ENCODE measurements around the gene BCR. TPM values are rescaled to one million over a fixed set of nuclear protein-coding genes. Genes with fewer than 3 reads are reported as not detected.

BCR gene
- total and polyA plus RNA-seq, 4 donors: 5.3 to 120 (median 71.8) TPM

DNA sequence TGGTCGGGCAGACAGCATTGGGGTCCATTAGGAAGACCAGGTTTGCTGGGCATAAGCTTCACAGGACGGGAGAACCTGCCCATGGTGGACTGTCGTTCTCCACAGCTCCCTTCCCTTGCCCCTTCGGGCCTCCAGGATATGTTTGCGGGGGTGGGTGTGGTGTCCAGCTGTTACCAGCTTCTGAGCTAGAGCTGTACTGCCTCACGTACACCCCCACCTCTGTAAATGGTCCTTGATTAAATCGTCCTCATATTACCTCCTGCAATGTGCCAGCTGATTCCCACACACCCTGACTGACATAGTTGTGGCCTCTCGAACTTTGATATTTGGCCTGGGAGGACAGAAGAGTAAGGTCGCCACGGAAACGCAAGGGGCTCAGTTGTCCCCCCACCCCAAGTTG is 16.2 kb upstream of the BCR start:
- Histone ChIP-seq H3K27me3 (ENCODE audit: control insufficient read depth in 1 of 2, insufficient read depth in 2 of 2, low read length in 1 of 2) (no peaks in the 10 kb centered on the region), H3K27ac (ENCODE audit: low read depth in 1 of 2, low read length in 2 of 2) (no peak overlapping the region), H3K36me3 (ENCODE audit: control insufficient read depth in 1 of 2, insufficient read depth in 2 of 2, low read length in 1 of 2) (no peaks in the 10 kb centered on the region), H3K9me3 (ENCODE audit: control insufficient read depth, low read length) (no peaks in the 10 kb centered on the region), H3K4me3 (ENCODE audit: low read length in 2 of 2) (no peak overlapping the region), H3K4me1 (ENCODE audit: control insufficient read depth in 1 of 2, insufficient read depth in 2 of 2, low read length in 2 of 2) (no peaks in the 10 kb centered on the region)
- intact Hi-C loops (cut with DNase I): no loop called here
- no peak for DNase-seq
- no peak for ATAC-seq (ENCODE audit: low FRiP score)
- 88 to 91% methylated on average over 11 of the region's 11 CpGs for WGBS, 2 donors

DNA sequence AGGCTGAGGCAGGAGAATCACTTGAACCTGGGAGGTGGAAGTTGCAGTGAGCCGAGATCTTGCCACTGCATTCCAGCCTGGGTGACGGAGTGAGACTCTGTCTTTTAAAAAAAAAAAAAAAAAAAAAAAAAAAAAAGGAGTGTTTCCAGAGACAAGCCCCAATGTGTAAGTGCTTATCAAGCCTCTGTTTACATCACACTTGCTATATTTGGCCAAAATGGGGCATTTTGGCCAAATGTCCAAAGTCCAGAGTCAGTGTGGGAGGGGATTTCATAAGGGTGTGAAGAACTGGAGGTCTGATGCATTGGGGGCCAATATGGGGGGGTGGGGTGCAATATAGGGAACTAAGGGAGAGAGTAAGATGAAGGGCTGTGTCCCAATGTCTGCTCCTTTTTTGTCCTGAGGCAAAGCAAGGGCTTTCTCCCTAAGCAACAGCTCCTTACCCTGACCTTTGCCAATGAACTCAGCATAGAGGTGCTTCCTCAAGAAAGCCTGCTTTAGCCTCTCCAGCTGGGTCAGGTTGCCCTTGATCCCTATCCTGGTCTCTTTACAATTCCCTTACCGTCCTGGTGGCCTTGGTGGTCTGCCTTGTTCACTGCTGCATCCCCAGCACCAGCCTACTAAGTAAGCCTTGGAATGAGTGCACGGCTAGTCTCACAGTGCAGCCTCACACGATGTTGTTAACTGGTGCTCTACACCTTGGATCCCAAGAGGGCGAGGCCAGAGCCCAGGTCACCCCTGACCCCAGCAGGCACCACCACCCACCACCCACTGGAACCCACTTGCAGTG is 14.1 kb upstream of the BCR start:
- no peak for ATAC-seq (ENCODE audit: low FRiP score)
- H3K27ac ChIP-seq (ENCODE audit: low read depth in 1 of 2, low read length in 2 of 2): no peak overlapping the region
- H3K27me3 ChIP-seq (ENCODE audit: control insufficient read depth in 1 of 2, insufficient read depth in 2 of 2, low read length in 1 of 2): no peaks in the 10 kb centered on the region
- no peaks in the 10 kb centered on the region for H3K9me3 ChIP-seq (ENCODE audit: control insufficient read depth, low read length)
- intact Hi-C loops (cut with DNase I): no loop called here
- DNase-seq: no peak
- no peak overlapping the region for H3K4me3 ChIP-seq (ENCODE audit: low read length in 2 of 2)
- H3K4me1 ChIP-seq (ENCODE audit: control insufficient read depth in 1 of 2, insufficient read depth in 2 of 2, low read length in 2 of 2): no peaks in the 10 kb centered on the region
- WGBS, 2 donors: 81 to 88% methylated on average over 6 of the region's 6 CpGs
- H3K36me3 ChIP-seq (ENCODE audit: control insufficient read depth in 1 of 2, insufficient read depth in 2 of 2, low read length in 1 of 2): no peaks in the 10 kb centered on the region

DNA sequence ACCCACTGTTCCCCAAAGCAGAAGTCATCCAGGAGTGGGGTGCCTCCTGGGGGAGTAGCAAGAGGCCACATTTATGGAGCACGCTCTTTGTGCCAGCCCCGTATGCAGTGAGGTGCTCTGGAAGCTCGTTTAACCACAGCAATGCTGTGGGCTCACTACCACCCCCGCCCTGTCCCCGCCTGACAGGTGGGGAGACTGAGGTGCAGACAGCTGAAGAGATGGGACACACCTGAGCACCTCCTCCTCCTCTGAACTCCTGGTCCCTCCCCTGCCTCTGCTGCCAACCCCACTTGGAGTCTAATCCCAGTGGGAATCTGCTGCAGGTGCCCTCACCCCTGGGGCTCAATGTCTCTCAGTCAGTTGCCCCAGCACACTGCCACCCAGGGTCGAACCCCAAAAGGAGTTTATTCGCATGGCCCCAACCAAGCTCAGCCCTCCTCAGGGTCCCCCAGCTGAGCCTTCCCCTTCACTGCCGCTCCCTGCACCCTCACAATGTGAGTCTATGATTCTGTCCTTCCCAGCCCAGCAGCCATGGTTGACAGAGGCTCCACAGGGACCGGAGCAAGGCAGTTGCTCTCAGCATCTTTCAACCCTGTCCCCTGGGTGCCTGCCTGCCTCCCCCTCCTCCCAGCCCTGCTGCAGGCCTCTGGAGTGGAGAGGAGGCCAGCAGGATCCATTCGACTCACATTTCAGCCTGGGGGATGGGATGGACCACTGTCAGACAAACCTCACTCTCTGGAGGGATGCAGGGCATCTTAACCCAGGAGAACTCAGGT is 13.3 kb upstream of the BCR start:
- no peaks in the 10 kb centered on the region for H3K36me3 ChIP-seq (ENCODE audit: control insufficient read depth in 1 of 2, insufficient read depth in 2 of 2, low read length in 1 of 2)
- 78 to 80% methylated on average over 10 of the region's 10 CpGs for WGBS, 2 donors
- no peaks in the 10 kb centered on the region for H3K27me3 ChIP-seq (ENCODE audit: control insufficient read depth in 1 of 2, insufficient read depth in 2 of 2, low read length in 1 of 2)
- H3K9me3 ChIP-seq (ENCODE audit: control insufficient read depth, low read length): no peaks in the 10 kb centered on the region
- ATAC-seq (ENCODE audit: low FRiP score): no peak
- no peak for DNase-seq
- no peak overlapping the region for H3K27ac ChIP-seq (ENCODE audit: low read depth in 1 of 2, low read length in 2 of 2)
- no peak overlapping the region for H3K4me3 ChIP-seq (ENCODE audit: low read length in 2 of 2)
- intact Hi-C loops (cut with DNase I): no loop called here
- H3K4me1 ChIP-seq (ENCODE audit: control insufficient read depth in 1 of 2, insufficient read depth in 2 of 2, low read length in 2 of 2): no peaks in the 10 kb centered on the region

DNA sequence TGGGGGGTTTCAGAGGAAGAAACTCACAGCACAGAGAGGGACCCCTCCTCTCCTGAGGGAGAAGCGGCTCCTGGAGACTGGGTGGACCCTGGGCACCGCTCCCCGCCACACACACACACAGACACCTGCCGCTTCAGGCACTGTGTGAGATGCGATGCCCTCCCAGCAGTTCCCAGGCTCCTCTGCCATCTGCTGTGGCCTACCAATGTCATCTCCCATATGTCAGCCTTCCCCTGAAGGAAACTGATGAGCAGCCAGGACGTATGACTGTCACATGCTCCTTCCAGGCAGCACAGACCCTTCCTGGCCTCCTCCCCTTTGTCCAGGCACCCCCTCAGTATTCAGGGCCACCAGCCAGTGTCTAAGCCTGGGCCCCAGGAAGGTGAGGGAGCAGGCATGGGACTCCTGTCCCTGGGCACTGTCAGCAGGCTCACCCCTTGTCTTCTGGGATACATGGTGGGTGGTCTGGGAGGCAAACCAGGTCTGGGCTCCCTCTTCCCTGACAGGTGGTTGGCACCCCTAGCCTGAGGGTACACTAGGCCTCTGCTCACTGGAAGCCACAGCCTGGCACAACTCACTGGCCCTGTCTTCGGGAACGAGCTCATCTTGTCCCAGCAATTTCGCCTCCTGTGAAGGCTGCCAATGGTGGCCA is 11.8 kb upstream of the BCR start:
- no peaks in the 10 kb centered on the region for H3K36me3 ChIP-seq (ENCODE audit: control insufficient read depth in 1 of 2, insufficient read depth in 2 of 2, low read length in 1 of 2)
- H3K27me3 ChIP-seq (ENCODE audit: control insufficient read depth in 1 of 2, insufficient read depth in 2 of 2, low read length in 1 of 2): no peaks in the 10 kb centered on the region
- ATAC-seq (ENCODE audit: low FRiP score) (no peak), DNase-seq (no peak)
- WGBS, 2 donors: 92 to 95% methylated on average over 8 to 9 of the region's 9 CpGs
- no peaks in the 10 kb centered on the region for H3K9me3 ChIP-seq (ENCODE audit: control insufficient read depth, low read length)
- H3K4me1 ChIP-seq (ENCODE audit: control insufficient read depth in 1 of 2, insufficient read depth in 2 of 2, low read length in 2 of 2): no peaks in the 10 kb centered on the region
- intact Hi-C loops (cut with DNase I): no loop called here
- H3K4me3 ChIP-seq (ENCODE audit: low read length in 2 of 2): no peak overlapping the region
- H3K27ac ChIP-seq (ENCODE audit: low read depth in 1 of 2, low read length in 2 of 2): no peak overlapping the region

DNA sequence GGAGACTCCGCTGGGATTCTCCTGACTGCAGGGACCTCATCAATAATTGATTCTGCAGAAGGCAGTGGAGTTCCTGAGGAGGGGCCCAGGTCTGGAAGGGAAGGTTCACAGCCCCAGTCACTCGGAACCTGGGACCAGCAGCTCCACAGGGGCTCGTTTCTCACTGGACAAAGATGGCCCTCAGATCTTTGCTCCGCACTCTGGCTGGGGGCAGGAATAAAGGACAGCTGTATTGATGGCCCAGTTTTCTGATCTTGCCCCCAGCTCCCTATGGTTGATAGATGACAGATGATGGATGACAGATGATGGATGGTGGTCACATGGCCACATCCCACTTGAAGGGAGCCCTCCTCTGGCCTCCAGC is 11.3 kb upstream of the BCR start:
- Histone ChIP-seq H3K27ac (ENCODE audit: low read depth in 1 of 2, low read length in 2 of 2) (no peak overlapping the region), H3K36me3 (ENCODE audit: control insufficient read depth in 1 of 2, insufficient read depth in 2 of 2, low read length in 1 of 2) (no peaks in the 10 kb centered on the region), H3K4me3 (ENCODE audit: low read length in 2 of 2) (no peak overlapping the region), H3K4me1 (ENCODE audit: control insufficient read depth in 1 of 2, insufficient read depth in 2 of 2, low read length in 2 of 2) (no peaks in the 10 kb centered on the region), H3K27me3 (ENCODE audit: control insufficient read depth in 1 of 2, insufficient read depth in 2 of 2, low read length in 1 of 2) (no peaks in the 10 kb centered on the region), H3K9me3 (ENCODE audit: control insufficient read depth, low read length) (no peaks in the 10 kb centered on the region)
- ATAC-seq (ENCODE audit: low FRiP score) (no peak), DNase-seq (no peak)
- intact Hi-C loops (cut with DNase I): no loop called here
- WGBS, 2 donors: 95 to 97% methylated on average over 4 of the region's 4 CpGs

DNA sequence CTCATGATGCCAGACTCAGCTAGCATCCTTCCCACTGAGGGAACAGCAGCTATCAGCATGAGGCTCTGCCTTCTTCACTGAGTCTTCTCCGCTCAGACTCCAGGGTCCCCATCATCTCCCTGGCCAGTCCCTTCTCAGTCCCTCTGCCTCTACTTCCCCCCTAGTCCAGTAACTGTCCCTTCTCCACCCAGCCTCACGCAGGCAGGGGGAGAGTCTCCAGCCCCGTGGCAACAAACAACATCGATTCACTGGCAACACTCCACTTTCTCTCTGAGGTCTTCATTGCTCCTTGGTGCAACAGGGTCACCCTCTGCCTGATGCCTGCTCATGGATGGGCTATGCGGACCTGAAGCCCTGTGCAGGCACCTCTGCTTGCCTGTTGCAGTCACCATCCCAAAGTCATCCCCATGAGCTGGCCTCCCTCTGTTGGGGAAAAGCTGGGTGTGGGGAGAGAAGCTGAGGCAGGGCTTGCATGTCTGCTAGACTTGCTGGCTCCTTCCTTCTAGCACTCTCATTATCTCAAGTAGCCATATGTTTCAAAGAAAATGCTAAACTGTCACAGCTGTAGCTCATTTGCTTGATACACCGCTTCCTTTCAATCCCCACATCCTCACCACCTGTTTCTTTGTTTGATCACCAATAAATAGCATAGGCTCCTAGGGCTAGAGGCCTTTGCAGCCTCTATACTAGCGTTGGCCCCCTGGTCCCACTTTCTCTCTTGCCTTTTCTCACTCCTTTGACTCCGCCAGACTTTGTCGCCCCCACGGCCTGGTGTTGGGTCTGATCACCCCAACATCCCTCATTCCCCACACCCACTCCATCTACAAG is 4.3 kb upstream of the BCR start:
- DNase-seq (no peak), ATAC-seq (ENCODE audit: low FRiP score) (no peak)
- Histone ChIP-seq H3K36me3 (ENCODE audit: control insufficient read depth in 1 of 2, insufficient read depth in 2 of 2, low read length in 1 of 2) (no peaks in the 10 kb centered on the region), H3K4me1 (ENCODE audit: control insufficient read depth in 1 of 2, insufficient read depth in 2 of 2, low read length in 2 of 2) (no peaks in the 10 kb centered on the region), H3K27ac (ENCODE audit: low read depth in 1 of 2, low read length in 2 of 2) (no peak overlapping the region), H3K9me3 (ENCODE audit: control insufficient read depth, low read length) (no peaks in the 10 kb centered on the region), H3K4me3 (ENCODE audit: low read length in 2 of 2) (no peak overlapping the region), H3K27me3 (ENCODE audit: control insufficient read depth in 1 of 2, insufficient read depth in 2 of 2, low read length in 1 of 2) (no peaks in the 10 kb centered on the region)
- 96% methylated on average over 10 of the region's 10 CpGs for WGBS, 2 donors
- intact Hi-C loops (cut with DNase I): loop anchor here in 1 of 2 donors (10.0 kb wide), 1 partner anchor 359 kb away; no protein-coding TSS in a partner anchor

DNA sequence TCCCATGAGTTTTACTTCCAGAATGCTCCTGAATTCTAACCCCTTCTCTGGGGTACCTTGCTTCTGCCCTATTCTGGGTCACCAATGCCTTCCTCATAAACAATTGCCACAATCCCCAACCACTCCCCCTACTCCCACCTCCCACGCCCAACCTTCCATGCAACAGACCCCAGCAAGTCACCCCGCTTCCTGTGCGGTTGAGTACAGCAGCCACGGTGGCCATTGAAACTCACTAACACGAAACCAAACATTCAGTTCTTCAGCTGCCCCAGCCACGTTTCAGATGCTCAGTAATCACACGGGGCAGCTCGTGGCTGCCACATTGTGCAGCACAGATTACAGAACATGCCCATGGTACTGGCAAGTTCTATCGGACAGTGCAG is 3.7 kb upstream of the BCR start:
- no peak for ATAC-seq (ENCODE audit: low FRiP score)
- Histone ChIP-seq H3K36me3 (ENCODE audit: control insufficient read depth in 1 of 2, insufficient read depth in 2 of 2, low read length in 1 of 2) (no peaks in the 10 kb centered on the region), H3K27ac (ENCODE audit: low read depth in 1 of 2, low read length in 2 of 2) (no peak overlapping the region), H3K9me3 (ENCODE audit: control insufficient read depth, low read length) (no peaks in the 10 kb centered on the region), H3K4me1 (ENCODE audit: control insufficient read depth in 1 of 2, insufficient read depth in 2 of 2, low read length in 2 of 2) (no peaks in the 10 kb centered on the region), H3K4me3 (ENCODE audit: low read length in 2 of 2) (no peak overlapping the region), H3K27me3 (ENCODE audit: control insufficient read depth in 1 of 2, insufficient read depth in 2 of 2, low read length in 1 of 2) (no peaks in the 10 kb centered on the region)
- no peak for DNase-seq
- 92 to 95% methylated on average over 9 of the region's 9 CpGs for WGBS, 2 donors
- intact Hi-C loops (cut with DNase I): loop anchor here in 1 of 2 donors (10.0 kb wide), 1 partner anchor 358 kb away; no protein-coding TSS in a partner anchor

DNA sequence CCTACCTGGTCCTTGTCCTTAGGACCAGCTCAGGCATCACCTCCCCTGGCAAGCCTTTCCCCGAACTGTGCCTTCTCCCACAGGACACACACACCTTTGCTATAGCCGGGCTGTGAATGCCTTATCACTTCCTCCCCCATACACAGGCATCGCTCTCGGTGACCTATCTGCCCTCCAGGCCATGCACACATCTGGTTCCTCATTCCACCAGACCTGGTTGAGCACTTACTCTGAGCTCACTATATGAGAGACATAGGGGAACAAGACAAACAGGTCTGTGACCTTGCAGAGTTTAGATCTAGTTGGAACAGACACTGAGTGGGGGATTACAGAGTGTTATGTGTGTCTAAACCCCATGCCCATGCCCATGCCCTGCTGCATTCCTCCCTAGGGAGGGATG is 3.1 kb upstream of the BCR start:
- H3K27me3 ChIP-seq (ENCODE audit: control insufficient read depth in 1 of 2, insufficient read depth in 2 of 2, low read length in 1 of 2): no peaks in the 10 kb centered on the region
- H3K27ac ChIP-seq (ENCODE audit: low read depth in 1 of 2, low read length in 2 of 2): no peak overlapping the region
- H3K36me3 ChIP-seq (ENCODE audit: control insufficient read depth in 1 of 2, insufficient read depth in 2 of 2, low read length in 1 of 2): no peaks in the 10 kb centered on the region
- DNase-seq (no peak), ATAC-seq (ENCODE audit: low FRiP score) (no peak)
- intact Hi-C loops (cut with DNase I): loop anchor here in 1 of 2 donors (10.0 kb wide), 1 partner anchor 358 kb away; no protein-coding TSS in a partner anchor
- no peaks in the 10 kb centered on the region for H3K4me1 ChIP-seq (ENCODE audit: control insufficient read depth in 1 of 2, insufficient read depth in 2 of 2, low read length in 2 of 2)
- WGBS, 2 donors: 94% methylated on average over 4 of the region's 4 CpGs
- no peaks in the 10 kb centered on the region for H3K9me3 ChIP-seq (ENCODE audit: control insufficient read depth, low read length)
- H3K4me3 ChIP-seq (ENCODE audit: low read length in 2 of 2): no peak overlapping the region

All from aorta (tissue), 5 donors.